IMR-90 (cell line): ENCODE results near the gene CLK2. TPM values are rescaled to one million over a fixed set of nuclear protein-coding genes. Genes with fewer than 3 reads are reported as not detected.

Experiments used
- ATAC-seq: fragments of 200-7000 bp; cut with Tn5 transposase; 2 replicates; pipeline ENCODE4 v1.9.1; 2020; ENCODE audit warnings: low read depth, mild to moderate bottlenecking, moderate library complexity
- BruUV-seq: library from RNA; stranded (reverse); fragments of 400-500 nt; replicated peaks from 2 replicates; lab custom pipeline; 2021; lab: Mats Ljungman, UMichigan
- CTCF ChIA-PET: fragments of 300-600 bp; formaldehyde crosslinking; extraction: SDS; loops from one replicate; lab custom pipeline; 2021; ENCODE audit warnings: antibody characterized with exemption; lab: Yijun Ruan, JAX
- POLR2A ChIA-PET: fragments of 300-600 bp; sonication (Branson Sonifier 250); formaldehyde crosslinking; loops from one replicate; lab custom pipeline; 2022; ENCODE audit warnings: antibody characterized with exemption; ENCODE audit not compliant: unreplicated experiment; lab: Charles Lee
- DNase-seq: peaks from one replicate; pipeline ENCODE4 v3.0.0; 2013
- H2AFZ ChIP-seq: replicated peaks from 2 replicates; pipeline ENCODE3; 2013; ENCODE audit warnings: low read length, mild to moderate bottlenecking; ENCODE audit not compliant: poor library complexity
- H2AK5ac ChIP-seq: 2 replicates; pipeline ENCODE4 v1.6.1; 2013; ENCODE audit warnings: low read depth, low read length, inconsistent platforms
- H2AK9ac ChIP-seq: replicated peaks from 2 replicates; pipeline ENCODE3; 2013; ENCODE audit warnings: mild to moderate bottlenecking, low read depth, low read length, moderate library complexity; ENCODE audit not compliant: poor library complexity
- H2BK120ac ChIP-seq: 2 replicates; pipeline ENCODE4 v1.6.1; 2013; ENCODE audit warnings: low read depth, low read length, inconsistent platforms
- H2BK15ac ChIP-seq: 3 replicates; pipeline ENCODE4 v1.6.1; 2013; ENCODE audit warnings: low read depth, low read length, inconsistent platforms
- H2BK20ac ChIP-seq: 2 replicates; pipeline ENCODE4 v1.6.1; 2013; ENCODE audit warnings: low read depth, mild to moderate bottlenecking, inconsistent platforms, low read length, moderate library complexity
- H2BK5ac ChIP-seq: 2 replicates; pipeline ENCODE4 v1.6.1; 2013; ENCODE audit warnings: mild to moderate bottlenecking, low read depth, low read length, inconsistent platforms; ENCODE audit not compliant: poor library complexity, severe bottlenecking
- H3K14ac ChIP-seq: replicated peaks from 2 replicates; pipeline ENCODE4 v1.6.1; 2013; ENCODE audit warnings: low read depth, low read length, inconsistent platforms
- H3K18ac ChIP-seq: 2 replicates; pipeline ENCODE4 v1.6.1; 2013; ENCODE audit warnings: low read depth, low read length, control low read depth
- H3K23ac ChIP-seq: 2 replicates; pipeline ENCODE4 v1.6.1; 2013; ENCODE audit warnings: low read depth, low read length, inconsistent platforms
- H3K27ac ChIP-seq: 2 replicates; pipeline ENCODE4 v1.5.1; 2013; ENCODE audit warnings: mild to moderate bottlenecking, control low read depth, low read length; ENCODE audit not compliant: insufficient read depth
- H3K27me3 ChIP-seq: 2 replicates; pipeline ENCODE4 v1.6.1; 2013; ENCODE audit warnings: low read length; ENCODE audit not compliant: control insufficient read depth, insufficient read depth
- H3K36me3 ChIP-seq: 2 replicates; pipeline ENCODE4 v1.6.1; 2013; ENCODE audit warnings: low read length, mixed read lengths; ENCODE audit not compliant: control insufficient read depth, insufficient read depth
- H3K4ac ChIP-seq: 2 replicates; pipeline ENCODE4 v1.6.1; 2013; ENCODE audit warnings: low read depth, low read length, inconsistent platforms
- H3K4me1 ChIP-seq: 2 replicates; pipeline ENCODE4 v1.6.1; 2013; ENCODE audit warnings: low read length, mixed read lengths; ENCODE audit not compliant: control insufficient read depth, insufficient read depth
- H3K4me2 ChIP-seq: 2 replicates; pipeline ENCODE4 v1.6.1; 2013; ENCODE audit warnings: low read depth, mild to moderate bottlenecking, control low read depth, low read length, moderate library complexity
- H3K4me3 ChIP-seq: 2 replicates; pipeline ENCODE4 v1.5.1; 2013; ENCODE audit warnings: low read depth, mild to moderate bottlenecking, control low read depth, low read length, moderate library complexity; ENCODE audit not compliant: insufficient read depth
- H3K56ac ChIP-seq: 2 replicates; pipeline ENCODE4 v1.6.1; 2013; ENCODE audit warnings: low read length, inconsistent platforms; ENCODE audit not compliant: insufficient read depth; ENCODE audit errors: extremely low read depth
- H3K79me1 ChIP-seq, 2 experiments: 2 replicates each; pipeline ENCODE4 v1.6.1; 2013; ENCODE audit warnings: low read length in 2 of 2, inconsistent platforms in 1 of 2, low read depth in 1 of 2
- H3K9ac ChIP-seq: 2 replicates; pipeline ENCODE4 v1.6.1; 2013; ENCODE audit warnings: low read depth, low read length, control low read depth
- H3K9me1 ChIP-seq: 2 replicates; pipeline ENCODE4 v1.6.1; 2013; ENCODE audit warnings: low read length, inconsistent platforms; ENCODE audit not compliant: insufficient read depth
- H3K9me3 ChIP-seq: 2 replicates; pipeline ENCODE4 v1.6.1; 2013; ENCODE audit warnings: low read length; ENCODE audit not compliant: control insufficient read depth, insufficient read depth
- H4K20me1 ChIP-seq: 2 replicates; pipeline ENCODE4 v1.6.1; 2013; ENCODE audit warnings: low read length, inconsistent platforms; ENCODE audit not compliant: insufficient read depth
- H4K5ac ChIP-seq: 2 replicates; pipeline ENCODE4 v1.6.1; 2013; ENCODE audit warnings: mild to moderate bottlenecking, low read depth, low read length, control low read depth
- H4K8ac ChIP-seq, 2 experiments: 2 replicates each; pipeline ENCODE4 v1.6.1; 2013; ENCODE audit warnings: low read depth in 2 of 2, low read length in 2 of 2, control low read depth in 1 of 2, inconsistent platforms in 1 of 2
- H4K91ac ChIP-seq: 2 replicates; pipeline ENCODE4 v1.6.1; 2013; ENCODE audit warnings: low read depth, low read length, inconsistent platforms; ENCODE audit not compliant: insufficient read depth
- BHLHE40 ChIP-seq: fragments of 150-350 bp; IDR thresholded peaks from 2 replicates; pipeline ENCODE4 v1.6.1; 2016; ENCODE audit warnings: mild to moderate bottlenecking, low read depth, low read length
- CEBPB ChIP-seq: IDR thresholded peaks from 2 replicates; pipeline ENCODE4 v1.6.1; 2012; ENCODE audit warnings: low read depth, low read length, improper control_type of control experiment
- CHD1 ChIP-seq: IDR thresholded peaks from 2 replicates; pipeline ENCODE4 v1.6.1; 2012; ENCODE audit warnings: low read depth, low read length, improper control_type of control experiment
- CTCF ChIP-seq: conservative IDR thresholded peaks from 2 replicates; pipeline ENCODE4 v1.5.1; 2012; ENCODE audit warnings: mild to moderate bottlenecking, low read depth, low read length, improper control_type of control experiment
- ELK1 ChIP-seq: fragments of 150-350 bp; IDR thresholded peaks from 2 replicates; pipeline ENCODE4 v1.6.1; 2016; ENCODE audit warnings: low read depth, mild to moderate bottlenecking, low read length, moderate library complexity, borderline replicate concordance
- FOS ChIP-seq: fragments of 150-350 bp; IDR thresholded peaks from 2 replicates; pipeline ENCODE4 v1.6.1; 2016; ENCODE audit warnings: low read depth, low read length
- MAFK ChIP-seq: IDR thresholded peaks from 2 replicates; pipeline ENCODE4 v1.6.1; 2012; ENCODE audit warnings: low read depth, low read length, improper control_type of control experiment
- MAZ ChIP-seq: IDR thresholded peaks from 2 replicates; pipeline ENCODE4 v1.6.1; 2012; ENCODE audit warnings: low read depth, mild to moderate bottlenecking, low read length, improper control_type of control experiment, moderate library complexity, borderline replicate concordance
- MXI1 ChIP-seq: IDR thresholded peaks from 2 replicates; pipeline ENCODE4 v1.6.1; 2012; ENCODE audit warnings: low read depth, mild to moderate bottlenecking, low read length, moderate library complexity, borderline replicate concordance
- NFE2L2 ChIP-seq: fragments of 150-350 bp; IDR thresholded peaks from 2 replicates; pipeline ENCODE4 v1.6.1; 2016; ENCODE audit warnings: low read depth, mild to moderate bottlenecking, low read length
- POLR2A ChIP-seq: IDR thresholded peaks from 2 replicates; pipeline ENCODE4 v1.6.1; 2012; ENCODE audit warnings: mild to moderate bottlenecking, low read depth, low read length
- RAD21 ChIP-seq: IDR thresholded peaks from 2 replicates; pipeline ENCODE4 v1.6.1; 2012; ENCODE audit warnings: low read length, improper control_type of control experiment
- RCOR1 ChIP-seq: IDR thresholded peaks from 2 replicates; pipeline ENCODE4 v1.6.1; 2012; ENCODE audit warnings: mild to moderate bottlenecking, low read length, improper control_type of control experiment; ENCODE audit not compliant: insufficient replicate concordance
- RFX5 ChIP-seq: IDR thresholded peaks from 2 replicates; pipeline ENCODE4 v1.8.0; 2012; ENCODE audit warnings: low read depth, mild to moderate bottlenecking, low read length, moderate library complexity
- WGBS, 2 experiments: methylation state at CpG; one replicate each; pipeline versions ENCODE4 v1.1.5 to v1.1.7; 2013; ENCODE audit warnings: missing lambda C conversion rate in 2 of 2; ENCODE audit not compliant: insufficient read length in 1 of 2; ENCODE audit errors: extremely low coverage in 2 of 2; 5-methylcytosine and 5-hydroxymethylcytosine counted together
- dilution Hi-C: fragments of 300-500 bp; cut with HindIII; formaldehyde crosslinking; loops from one replicate; pipeline ENCODE4 v1.14.3; 2018; ENCODE audit warnings: low sequenced_read_pairs; ENCODE audit not compliant: unreplicated experiment
- in situ Hi-C: fragments of 300-500 bp; cut with MboI; formaldehyde crosslinking; loops from 3 replicates; pipeline ENCODE4 v1.14.3; 2019; ENCODE audit warnings: low sequenced_read_pairs, inconsistent platforms, mixed read lengths
- intact Hi-C: fragments of 100-400 bp; cut with micrococcal nuclease; formaldehyde crosslinking; loops from 2 replicates; pipeline ENCODE4 v1.10.0; 2022
- polyA plus RNA-seq, 3 experiments: library from polyadenylated mRNA; depleted of rRNA; stranded (reverse); fragments of >200 nt; gene quantifications; 2 replicates each; pipeline ENCODE4 v1.2.3, GENCODE V29; 2012; ENCODE audit warnings: low replicate concordance in 1 of 3
- total RNA-seq: library from RNA; depleted of rRNA; stranded (reverse); fragments of >200 nt; gene quantifications from 2 replicates; pipeline ENCODE4 v1.2.3, GENCODE V29; 2012
- TF ChIP-seq, protein P1 (sequence below): fragments of 150-350 bp; IDR thresholded peaks from 2 replicates; pipeline ENCODE4 v1.6.1; 2017; ENCODE audit warnings: mild to moderate bottlenecking, antibody characterized with exemption, low read length, low read depth

Gene CLK2
- total and polyA plus RNA-seq, 2 of the 4 experiments (the other 2 are of a cell fraction), result 19.7 to 61.2 TPM

DNA sequence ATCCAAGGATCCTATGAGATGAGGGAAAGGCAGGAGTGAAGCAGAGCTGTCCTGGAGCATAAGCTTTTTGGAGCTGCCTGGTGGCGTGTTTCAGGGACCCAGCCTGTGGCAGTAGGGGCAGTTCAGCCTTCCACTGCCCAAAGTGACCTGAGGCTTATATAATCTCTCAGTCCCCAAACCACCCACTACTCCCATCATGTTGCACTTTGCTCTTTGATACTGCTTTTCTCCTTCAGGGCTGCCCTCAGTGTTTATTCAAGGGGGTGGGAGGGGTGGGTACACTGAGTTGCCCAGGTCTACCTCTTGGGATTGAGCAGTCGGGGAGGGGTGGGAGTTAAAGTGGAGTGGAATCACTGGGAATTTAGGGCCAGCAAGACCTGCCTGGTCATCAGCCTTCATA lies 13.2 kb upstream of the CLK2 start:
- H3K4me3 ChIP-seq, result no peak overlapping the region
- in situ Hi-C loops (no loop called here), intact Hi-C loops (no loop called here), dilution Hi-C loops (no loop called here)
- H2BK5ac ChIP-seq, result no peak overlapping the region
- POLR2A ChIA-PET, result no interaction called here
- DNase-seq (no peak), ATAC-seq (no peak)
- no peak overlapping the region for H4K8ac ChIP-seq
- H3K18ac ChIP-seq, result no peak overlapping the region
- no peak overlapping the region for H2AFZ ChIP-seq
- H2BK20ac ChIP-seq, result no peak overlapping the region
- no peak overlapping the region for H2BK120ac ChIP-seq
- no CpG with 5 or more reads among the region's 2 CpGs for WGBS, 2 experiments
- H3K9me3 ChIP-seq, result no peaks in the 10 kb centered on the region
- CTCF ChIA-PET, result no interaction called here
- no peak overlapping the region for H3K23ac ChIP-seq
- H2BK15ac ChIP-seq, result no peak overlapping the region
- no peak overlapping the region for H3K9ac ChIP-seq
- H3K9me1 ChIP-seq, result peaks cover 3% of the 10 kb centered on the region; the same call in 1 of the 2 replicates
- H4K20me1 ChIP-seq, result no peaks in the 10 kb centered on the region
- H3K27me3 ChIP-seq, result peaks cover 6% of the 10 kb centered on the region
- no peak overlapping the region for H4K5ac ChIP-seq
- H3K4ac ChIP-seq, result no peak overlapping the region
- H3K79me1 ChIP-seq, result no peaks in the 10 kb centered on the region
- BruUV-seq, result no TSS peak
- no peaks in the 10 kb centered on the region for H3K4me1 ChIP-seq
- no peak overlapping the region for H2AK5ac ChIP-seq
- no peak overlapping the region for H3K27ac ChIP-seq
- H2AK9ac ChIP-seq, result no peak overlapping the region
- H3K14ac ChIP-seq, result no peak overlapping the region
- TF ChIP-seq CHD1 (no peak), NFE2L2 (no peak), RFX5 (no peak), RAD21 (no peak), POLR2A (no peak), FOS (no peak), MXI1 (no peak), ELK1 (no peak), MAZ (no peak), MAFK (no peak), BHLHE40 (no peak), CTCF (no peak), CEBPB (no peak), RCOR1 (no peak)
- TF ChIP-seq, protein P1, sequence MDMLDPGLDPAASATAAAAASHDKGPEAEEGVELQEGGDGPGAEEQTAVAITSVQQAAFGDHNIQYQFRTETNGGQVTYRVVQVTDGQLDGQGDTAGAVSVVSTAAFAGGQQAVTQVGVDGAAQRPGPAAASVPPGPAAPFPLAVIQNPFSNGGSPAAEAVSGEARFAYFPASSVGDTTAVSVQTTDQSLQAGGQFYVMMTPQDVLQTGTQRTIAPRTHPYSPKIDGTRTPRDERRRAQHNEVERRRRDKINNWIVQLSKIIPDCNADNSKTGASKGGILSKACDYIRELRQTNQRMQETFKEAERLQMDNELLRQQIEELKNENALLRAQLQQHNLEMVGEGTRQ, result no peak
- H4K91ac ChIP-seq, result no peak overlapping the region
- no peak overlapping the region for H3K4me2 ChIP-seq
- H3K56ac ChIP-seq, result no peak overlapping the region
- no peaks in the 10 kb centered on the region for H3K36me3 ChIP-seq
